RWPE1 (cell line): ENCODE measurements around the gene ST8SIA5.

Source experiments
- CTCF ChIA-PET: fragments of 350-600 bp; sonication (Branson Sonifier 250); formaldehyde crosslinking; extraction: SDS; loops from one replicate; lab custom pipeline; 2021; lab: Yijun Ruan, JAX
- POLR2A ChIA-PET: fragments of 400-600 bp; formaldehyde crosslinking; extraction: SDS; loops from one replicate; lab custom pipeline; 2020; ENCODE audit warnings: antibody characterized with exemption; ENCODE audit not compliant: low non-redundant PET; lab: Yijun Ruan, JAX
- DNase-seq: peaks from one replicate; pipeline ENCODE4 v3.0.0; 2012; ENCODE audit warnings: low spot score
- H3K27ac ChIP-seq: fragments of 450-650 bp; 2 replicates; pipeline ENCODE4 v1.5.1; 2017
- CTCF ChIP-seq: fragments of 450-650 bp; conservative IDR thresholded peaks from 2 replicates; pipeline ENCODE4 v1.5.1; 2017; ENCODE audit warnings: low read depth, mild to moderate bottlenecking

Gene ST8SIA5

GRCh38 chr18:46627136-46627535 lies 129.7 kb downstream of the ST8SIA5 start:
- ChIA-PET POLR2A (no interaction called here), CTCF (no interaction called here)
- DNase-seq, result no peak
- TF ChIP-seq CTCF, result no peak
- no peak overlapping the region for H3K27ac ChIP-seq

- no peak for DNase-seq
- CTCF ChIA-PET, result no interaction called here
- H3K27ac ChIP-seq, result no peak overlapping the region
- POLR2A ChIA-PET, result no interaction called here
- no peak for TF ChIP-seq CTCF
Measured at GRCh38 chr18:46625069-46625468, 131.8 kb downstream of the ST8SIA5 start.

GRCh38 chr18:46624127-46624526 lies 132.7 kb downstream of the ST8SIA5 start:
- ChIA-PET CTCF (interaction anchor here (0.7 kb wide), 1 partner anchor 56 kb away, joined by 4 read pairs; no protein-coding TSS in a partner anchor), POLR2A (no interaction called here)
- no peak overlapping the region for H3K27ac ChIP-seq
- no peak for TF ChIP-seq CTCF
- DNase-seq, result no peak

- ChIA-PET CTCF (interaction anchor here (0.7 to 1.4 kb wide), 2 partner anchors 56 to 343 kb away, joined by 4 to 6 read pairs; no protein-coding TSS in a partner anchor), POLR2A (no interaction called here)
- no peak for DNase-seq
- H3K27ac ChIP-seq, result peak overlapping the region; percentile 15; the same call in 1 of the 2 replicates
- TF ChIP-seq CTCF, result no peak
Measured at GRCh38 chr18:46623541-46623940, 133.3 kb downstream of the ST8SIA5 start.

- peak; percentile 8 for DNase-seq
- ChIA-PET CTCF (interaction anchor here (0.6 to 1.4 kb wide), 2 partner anchors 141 to 342 kb away, joined by 3 to 6 read pairs; no protein-coding TSS in a partner anchor), POLR2A (no interaction called here)
- H3K27ac ChIP-seq, result no peak overlapping the region; the same call in 1 of the 2 replicates
- no peak for TF ChIP-seq CTCF
Measured at GRCh38 chr18:46622999-46623398, 133.9 kb downstream of the ST8SIA5 start.

- no peak overlapping the region for H3K27ac ChIP-seq
- POLR2A ChIA-PET, result no interaction called here
- no peak for TF ChIP-seq CTCF
- CTCF ChIA-PET, result interaction anchor here (0.6 to 1.4 kb wide), 2 partner anchors 141 to 342 kb away, joined by 3 to 6 read pairs; no protein-coding TSS in a partner anchor
- no peak for DNase-seq
Measured at GRCh38 chr18:46622451-46622850, 134.4 kb downstream of the ST8SIA5 start.
